Fibroblast of skin of right quadriceps (primary cell): Measurements from ENCODE around the gene PLEKHG3.

ENCODE experiments used
- DNase-seq: peaks from one replicate; pipeline ENCODE4 v3.0.0-alpha.2; 2013

PLEKHG3 gene

DNA sequence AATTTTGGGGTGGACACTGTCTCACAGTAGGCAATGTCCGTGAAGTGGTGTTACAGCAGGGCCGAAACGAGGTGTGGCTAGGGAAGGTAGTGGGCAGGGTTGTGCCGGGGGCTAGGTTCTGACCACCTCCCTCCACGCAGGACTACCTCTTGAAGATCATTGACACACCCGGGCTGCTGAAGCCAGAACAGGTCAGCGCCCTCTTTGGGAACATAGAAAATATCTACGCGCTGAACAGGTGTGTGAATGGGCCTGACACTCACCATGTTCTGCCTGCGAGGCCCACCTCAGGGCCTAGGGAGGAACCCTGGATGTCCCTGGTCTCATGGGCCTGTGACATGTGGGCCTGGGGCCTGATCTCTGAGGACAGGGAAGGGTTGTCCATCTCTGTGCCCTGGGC is 24.6 kb downstream of the PLEKHG3 start:
- no peak for DNase-seq

DNA sequence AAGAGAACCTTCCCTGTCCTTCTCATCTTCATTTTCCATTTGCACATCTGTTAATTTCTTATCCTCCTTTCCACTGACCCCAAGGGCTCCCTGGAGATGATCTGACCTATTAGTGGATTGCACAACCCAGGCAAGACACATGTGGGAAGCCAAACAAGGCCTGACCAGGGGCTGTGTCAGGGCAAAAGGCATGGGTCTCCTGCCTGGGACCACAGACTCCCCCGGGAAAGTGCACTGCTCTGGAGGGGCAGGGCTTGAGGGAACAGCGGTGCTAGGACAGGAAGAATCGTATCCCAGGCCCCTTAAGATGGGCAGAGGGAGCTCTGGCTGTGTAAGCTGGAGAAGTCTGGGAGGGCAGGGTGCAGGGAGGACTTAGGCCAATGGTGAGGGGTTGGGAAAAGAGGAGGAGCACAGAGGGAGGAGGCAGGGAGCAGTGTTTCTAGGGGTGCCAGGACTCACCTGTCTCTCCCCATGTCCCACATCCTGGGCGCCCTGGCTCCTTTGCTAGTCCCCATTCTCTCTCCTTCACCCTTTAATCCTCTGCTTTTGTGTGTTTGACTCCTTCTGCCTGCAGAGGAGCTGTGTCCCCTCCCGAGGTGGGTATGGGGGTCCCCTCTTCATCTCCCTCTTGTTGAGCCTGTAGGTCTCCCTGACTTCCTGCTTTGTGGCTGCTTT is 25.3 kb downstream of the PLEKHG3 start:
- no peak for DNase-seq

DNA sequence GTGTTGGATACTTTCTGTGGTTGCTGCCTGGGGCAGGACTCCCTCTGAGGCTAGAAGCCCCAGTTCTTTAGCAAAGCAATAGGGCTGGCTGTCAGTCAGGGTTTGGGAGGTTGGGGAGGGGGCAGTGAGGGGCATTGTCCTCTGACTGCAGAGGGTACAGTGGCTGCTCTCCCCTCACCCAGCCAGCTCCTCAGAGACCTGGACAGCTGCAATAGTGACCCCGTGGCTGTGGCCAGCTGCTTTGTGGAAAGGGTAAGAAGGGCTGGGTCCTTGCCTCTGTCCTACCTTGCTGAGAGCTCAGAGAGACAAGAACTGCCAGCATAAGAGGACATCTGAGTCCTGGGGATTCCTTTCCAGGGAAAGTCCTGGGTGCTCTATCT is 25.8 kb downstream of the PLEKHG3 start:
- no peak for DNase-seq

DNA sequence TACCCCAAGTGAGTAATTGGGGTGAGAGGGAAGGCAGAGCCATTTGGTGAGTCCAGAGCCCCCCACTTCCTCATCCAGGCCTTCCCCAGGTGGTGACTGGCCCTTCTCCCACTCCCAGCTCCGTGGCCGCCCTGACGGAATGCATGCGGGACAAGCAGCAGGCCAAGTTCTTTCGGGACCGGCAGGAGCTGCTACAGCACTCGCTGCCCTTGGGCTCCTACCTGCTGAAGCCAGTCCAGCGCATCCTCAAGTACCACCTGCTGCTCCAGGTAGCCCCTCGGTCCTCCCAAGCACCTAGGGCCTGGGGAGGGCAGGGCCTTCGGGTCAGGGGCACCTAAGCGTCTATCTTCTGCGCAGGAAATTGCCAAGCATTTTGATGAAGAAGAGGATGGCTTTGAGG is 26.5 kb downstream of the PLEKHG3 start:
- no peak for DNase-seq

DNA sequence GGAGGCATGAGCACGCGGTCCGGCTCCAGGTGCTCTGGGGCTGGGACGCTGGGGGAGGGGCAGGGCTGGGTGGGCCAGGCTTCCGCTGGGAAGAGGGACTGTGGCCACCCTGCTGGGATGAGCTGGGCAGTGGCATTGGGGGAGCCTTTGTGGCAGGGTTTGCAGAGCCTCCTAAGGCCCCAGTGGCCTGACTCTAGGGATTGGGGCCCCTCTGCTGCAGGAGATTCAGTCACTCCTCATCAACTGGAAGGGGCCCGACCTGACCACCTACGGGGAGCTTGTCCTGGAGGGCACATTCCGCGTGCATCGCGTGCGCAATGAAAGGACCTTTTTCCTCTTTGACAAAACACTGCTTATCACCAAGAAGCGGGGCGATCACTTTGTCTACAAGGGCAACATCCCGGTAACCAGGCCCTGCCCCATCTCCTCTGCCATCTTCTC is 26.9 kb downstream of the PLEKHG3 start:
- DNase-seq, result no peak

DNA sequence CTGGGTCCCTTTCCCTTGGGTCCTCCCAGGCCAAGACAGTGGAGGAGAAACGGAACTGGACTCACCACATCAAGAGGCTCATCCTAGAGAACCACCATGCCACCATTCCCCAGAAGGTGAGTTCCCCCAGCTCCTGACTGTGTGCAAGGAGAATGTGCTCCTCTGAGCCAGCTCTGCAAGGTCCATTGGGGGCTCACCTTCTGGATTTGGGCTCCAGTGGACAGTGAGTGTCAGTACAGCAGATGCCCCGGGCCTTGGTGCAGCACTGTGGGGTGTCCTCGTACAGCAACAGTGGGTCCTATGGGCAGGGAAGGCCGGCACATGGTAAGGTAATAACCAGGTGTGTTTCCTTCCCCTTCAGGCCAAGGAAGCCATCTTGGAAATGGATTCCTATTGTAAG is 27.8 kb downstream of the PLEKHG3 start:
- no peak for DNase-seq

DNA sequence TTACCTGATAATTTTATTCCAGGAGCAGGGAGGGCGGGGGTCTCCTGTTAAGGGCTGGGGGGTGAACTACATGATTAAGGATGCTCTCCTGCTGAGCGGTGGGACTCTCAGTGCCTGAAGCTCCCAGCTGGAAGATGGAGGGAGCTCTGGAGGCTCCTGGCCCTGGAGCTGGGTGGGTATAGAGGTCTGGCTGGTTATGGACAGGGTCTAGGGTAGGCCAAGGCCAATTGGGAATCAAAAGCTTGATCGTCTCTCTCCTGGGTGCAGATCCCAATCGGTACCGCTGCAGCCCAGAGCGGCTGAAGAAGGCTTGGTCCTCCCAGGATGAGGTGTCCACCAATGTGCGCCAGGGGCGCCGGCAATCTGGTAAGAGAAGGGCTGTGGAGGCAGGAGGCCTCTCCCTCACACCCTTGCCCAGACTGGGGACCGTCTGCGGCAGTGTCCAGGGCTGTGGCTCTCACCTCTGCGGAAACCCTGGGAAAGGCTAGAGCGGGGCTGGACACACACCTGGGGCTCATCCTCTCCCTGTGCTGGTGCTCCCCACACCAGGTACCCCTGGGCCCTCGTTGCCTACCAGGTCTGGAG is 28.4 kb downstream of the PLEKHG3 start:
- DNase-seq, result no peak

DNA sequence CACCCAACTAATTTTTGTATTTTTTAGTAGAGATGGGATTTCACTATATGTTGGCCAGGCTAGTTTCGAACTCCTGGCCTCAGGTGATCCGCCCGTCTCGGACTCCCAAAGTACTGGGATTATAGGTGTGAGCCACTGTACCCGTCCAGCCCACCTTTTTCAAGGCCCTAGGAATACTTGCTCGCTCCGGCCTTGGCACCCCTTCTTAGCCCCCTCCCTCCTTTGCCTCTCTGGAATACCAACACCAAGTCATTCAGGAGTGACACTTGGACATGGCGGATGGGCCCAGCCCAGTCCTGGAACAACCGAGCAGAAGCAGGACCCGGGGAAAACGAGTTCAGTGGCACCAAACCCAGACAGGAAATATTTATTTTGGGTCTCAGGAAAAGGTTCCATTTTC is 29.1 kb downstream of the PLEKHG3 start:
- no peak for DNase-seq

DNA sequence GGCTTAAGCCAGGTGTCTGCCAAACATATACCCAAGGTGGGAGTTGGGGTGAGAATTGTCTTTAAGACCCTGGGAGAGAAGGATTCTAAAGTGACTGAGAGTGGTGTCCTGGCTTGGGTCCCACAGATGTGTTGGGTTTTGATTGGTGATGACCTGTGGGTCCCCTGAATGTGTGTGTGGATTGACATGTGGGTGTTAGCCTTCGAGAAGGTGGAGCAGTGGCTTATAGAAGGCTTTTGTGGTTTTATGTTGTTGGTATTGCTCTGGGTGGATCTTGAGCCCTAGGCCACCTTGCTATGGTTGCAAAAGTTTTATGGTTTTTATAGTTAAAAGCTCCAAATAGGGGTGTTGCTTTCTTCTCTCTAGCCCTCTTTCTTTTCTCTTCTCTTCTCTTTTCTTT is 29.7 kb downstream of the PLEKHG3 start:
- DNase-seq, result no peak

DNA sequence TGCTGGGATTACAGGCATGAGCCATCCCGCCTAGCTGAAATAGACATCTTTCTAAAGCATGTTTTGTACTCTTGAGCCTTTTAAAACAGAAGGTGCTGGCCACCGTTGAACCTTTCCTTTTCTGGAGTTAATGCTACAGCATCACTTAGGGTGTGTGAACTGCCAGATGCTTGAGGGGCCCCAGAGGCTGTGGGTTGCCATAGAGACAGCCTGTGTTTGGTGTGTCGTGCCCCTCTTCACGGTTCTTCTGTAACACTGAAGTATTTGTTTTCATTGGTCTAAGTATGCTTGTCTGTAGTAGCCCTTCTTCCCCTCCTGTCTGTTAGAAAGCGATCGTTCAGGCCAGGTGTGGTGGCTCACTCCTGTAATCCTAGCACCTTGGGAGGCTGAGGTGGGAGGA is 30.8 kb downstream of the PLEKHG3 start:
- DNase-seq, result no peak

DNA sequence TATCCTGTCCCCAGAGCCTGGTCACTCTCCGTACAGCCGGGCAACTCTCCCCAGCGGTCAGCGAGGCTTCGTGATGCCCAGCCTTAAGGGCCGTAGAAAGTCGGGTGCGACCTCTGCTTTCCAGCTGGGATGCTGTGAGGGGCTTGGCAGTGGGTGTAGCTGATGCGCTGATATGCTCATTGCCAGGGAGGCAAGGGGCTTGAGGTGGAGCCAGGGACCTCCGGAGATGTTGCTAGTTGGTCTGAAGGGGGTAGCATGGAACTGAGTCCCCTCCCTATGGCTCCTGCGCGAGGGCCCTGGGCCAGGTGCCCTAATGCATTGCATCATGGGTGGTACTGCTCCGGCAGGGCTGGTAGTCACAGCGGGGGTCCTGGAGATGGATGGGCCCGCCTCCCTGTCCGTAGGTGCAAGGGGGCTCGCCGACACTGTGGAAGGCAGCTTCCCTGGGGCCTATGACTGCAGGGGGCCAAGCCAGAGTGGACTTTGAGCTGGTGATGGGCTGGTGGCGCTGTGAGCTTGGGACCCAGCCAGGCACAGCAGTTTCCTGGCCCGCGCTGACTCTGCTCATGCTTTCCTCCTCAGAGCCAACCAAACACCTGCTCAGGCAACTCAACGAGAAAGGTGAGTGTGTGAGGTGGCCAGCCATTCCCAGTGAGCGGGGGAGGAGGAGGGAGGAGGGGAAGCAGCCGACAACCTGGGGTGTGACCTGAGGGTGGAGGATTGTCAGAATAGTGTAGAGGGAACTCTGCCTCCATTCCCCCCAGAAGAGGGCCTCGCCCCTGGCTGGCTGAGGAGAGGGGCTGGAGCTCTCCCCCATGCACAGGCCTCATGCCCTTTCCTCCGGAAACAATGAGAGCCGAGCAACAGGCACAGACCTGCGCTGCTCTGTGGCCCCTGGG is 32.3 kb downstream of the PLEKHG3 start:
- no peak for DNase-seq

DNA sequence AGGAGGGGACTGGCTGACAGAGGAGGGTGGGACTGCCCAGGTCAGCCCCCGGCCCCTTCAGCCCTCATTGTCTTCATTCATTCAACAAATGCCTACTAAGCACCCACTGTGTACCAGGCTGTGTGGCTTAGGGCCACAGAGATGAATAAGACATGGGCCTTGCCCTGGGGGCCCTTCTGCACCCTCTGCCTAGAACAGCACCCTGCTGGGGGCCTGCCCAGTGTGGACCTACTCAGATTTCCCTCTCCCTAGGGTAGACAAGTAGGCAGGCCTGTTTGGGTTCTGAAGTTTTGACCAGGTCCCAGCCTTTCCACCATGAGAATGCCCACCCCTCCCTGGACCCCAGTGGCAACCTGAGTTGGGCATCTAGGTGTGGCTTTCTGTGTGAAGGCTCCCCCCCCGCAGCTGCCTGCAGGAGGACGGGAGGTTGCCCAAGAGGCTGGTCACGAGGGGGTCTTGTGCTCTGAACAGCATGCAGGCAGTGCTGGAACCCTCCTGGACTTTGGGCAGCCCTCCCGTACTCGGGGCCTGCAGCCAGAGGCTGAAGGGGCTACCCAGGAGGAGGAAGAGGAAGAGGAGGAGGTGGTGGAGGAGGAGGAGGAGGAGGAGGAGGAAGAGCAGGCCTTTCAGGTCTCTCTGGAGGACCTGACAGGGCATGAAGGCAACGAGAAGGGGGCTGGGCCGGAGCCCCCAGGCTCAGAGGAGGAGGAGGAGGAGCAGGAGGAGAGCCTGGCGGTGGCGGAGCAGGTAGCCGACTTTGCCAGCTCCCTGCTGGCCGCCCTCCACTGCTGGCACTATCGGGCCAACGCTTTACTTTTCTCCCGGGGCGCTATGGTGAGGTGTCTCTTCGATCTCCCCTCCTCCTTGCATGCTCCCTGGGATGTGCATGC is 33.4 kb downstream of the PLEKHG3 start:
- DNase-seq, result no peak

DNA sequence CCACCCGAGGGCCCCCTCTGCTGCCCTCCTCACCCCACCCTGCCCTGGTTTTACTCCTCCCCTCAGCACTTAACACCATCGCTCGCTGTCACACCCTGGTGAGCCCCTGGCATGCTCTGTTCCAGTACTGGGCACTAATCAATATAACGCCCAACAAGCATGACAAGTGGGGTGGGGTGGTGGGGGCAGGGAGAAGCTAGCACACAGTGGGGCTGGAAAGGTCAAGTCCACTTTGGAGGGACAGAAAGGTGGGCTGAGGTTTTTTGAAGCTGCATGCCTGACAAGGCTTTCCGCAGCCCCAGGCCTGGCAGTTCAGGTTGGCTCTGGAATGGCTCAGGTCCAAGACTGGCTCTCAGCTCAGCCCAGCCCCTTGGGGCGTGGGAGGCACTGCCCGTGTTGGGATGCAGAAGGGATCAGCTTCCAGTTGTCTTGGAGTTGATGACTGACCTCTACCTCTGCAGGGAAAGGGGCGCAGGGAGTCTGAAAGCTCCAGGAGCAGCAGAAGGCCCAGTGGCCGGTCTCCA is 34.1 kb downstream of the PLEKHG3 start:
- no peak for DNase-seq

DNA sequence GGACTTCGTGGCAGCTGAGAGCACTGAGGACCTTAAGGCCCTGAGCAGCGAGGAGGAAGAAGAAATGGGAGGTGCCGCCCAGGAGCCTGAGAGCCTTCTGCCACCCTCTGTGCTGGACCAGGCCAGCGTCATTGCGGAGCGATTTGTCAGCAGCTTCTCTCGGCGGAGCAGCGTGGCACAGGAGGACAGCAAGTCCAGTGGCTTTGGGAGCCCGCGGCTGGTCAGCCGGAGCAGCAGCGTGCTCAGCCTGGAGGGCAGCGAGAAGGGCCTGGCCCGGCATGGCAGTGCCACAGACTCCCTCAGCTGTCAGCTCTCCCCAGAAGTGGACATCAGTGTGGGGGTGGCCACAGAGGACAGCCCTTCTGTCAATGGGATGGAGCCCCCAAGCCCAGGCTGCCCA is 37.0 kb downstream of the PLEKHG3 start:
- no peak for DNase-seq

DNA sequence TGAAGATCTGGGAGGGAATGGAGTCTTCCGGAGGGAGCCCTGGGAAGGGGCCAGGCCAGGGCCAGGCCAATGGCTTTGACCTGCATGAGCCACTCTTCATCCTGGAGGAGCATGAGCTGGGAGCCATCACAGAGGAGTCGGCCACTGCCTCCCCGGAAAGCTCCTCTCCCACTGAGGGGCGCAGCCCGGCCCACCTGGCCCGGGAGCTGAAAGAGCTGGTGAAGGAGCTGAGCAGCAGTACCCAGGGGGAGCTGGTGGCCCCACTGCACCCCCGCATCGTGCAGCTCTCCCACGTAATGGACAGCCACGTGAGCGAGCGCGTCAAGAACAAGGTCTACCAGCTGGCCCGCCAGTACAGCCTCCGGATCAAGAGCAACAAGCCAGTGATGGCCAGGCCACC is 37.7 kb downstream of the PLEKHG3 start:
- DNase-seq, result no peak

DNA sequence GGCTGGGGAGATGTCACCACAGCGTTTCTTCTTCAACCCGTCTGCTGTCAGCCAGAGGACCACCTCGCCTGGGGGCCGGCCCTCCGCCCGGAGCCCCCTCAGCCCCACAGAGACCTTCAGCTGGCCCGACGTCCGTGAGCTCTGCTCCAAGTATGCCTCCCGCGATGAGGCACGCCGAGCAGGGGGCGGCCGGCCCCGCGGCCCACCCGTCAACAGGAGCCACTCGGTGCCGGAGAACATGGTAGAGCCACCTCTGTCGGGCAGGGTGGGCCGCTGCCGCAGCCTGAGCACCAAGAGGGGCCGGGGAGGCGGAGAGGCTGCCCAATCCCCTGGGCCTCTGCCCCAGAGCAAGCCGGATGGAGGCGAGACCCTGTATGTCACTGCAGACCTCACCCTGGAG is 38.8 kb downstream of the PLEKHG3 start:
- no peak for DNase-seq

DNA sequence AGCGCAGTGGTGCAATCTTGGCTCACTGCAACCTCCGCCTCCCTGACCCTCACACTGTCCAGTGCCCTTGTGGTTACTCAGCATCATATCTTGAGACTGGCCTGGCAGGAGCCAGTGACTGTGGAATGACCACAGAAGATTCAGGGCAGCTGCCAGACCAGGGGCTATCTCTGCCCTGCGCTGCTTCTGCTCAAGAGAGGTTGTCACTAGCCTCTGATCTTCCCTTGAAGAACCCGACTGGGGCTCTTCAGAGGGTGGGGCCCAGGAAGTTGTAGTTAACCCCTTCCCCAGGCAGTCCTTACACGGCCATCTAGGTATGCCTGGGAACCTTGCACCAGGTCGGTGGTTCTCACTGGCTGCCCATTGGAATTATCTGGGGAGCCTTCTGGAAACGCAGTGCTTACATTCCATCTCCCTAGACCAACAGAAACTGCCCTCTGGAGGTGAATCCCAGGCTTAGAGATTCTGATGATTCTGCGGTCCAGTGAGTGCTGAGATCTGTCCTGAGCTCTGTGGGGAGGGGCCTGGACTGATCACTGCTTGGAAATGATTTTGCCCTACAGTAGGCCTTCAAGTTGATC is 41.4 kb downstream of the PLEKHG3 start:
- no peak for DNase-seq

DNA sequence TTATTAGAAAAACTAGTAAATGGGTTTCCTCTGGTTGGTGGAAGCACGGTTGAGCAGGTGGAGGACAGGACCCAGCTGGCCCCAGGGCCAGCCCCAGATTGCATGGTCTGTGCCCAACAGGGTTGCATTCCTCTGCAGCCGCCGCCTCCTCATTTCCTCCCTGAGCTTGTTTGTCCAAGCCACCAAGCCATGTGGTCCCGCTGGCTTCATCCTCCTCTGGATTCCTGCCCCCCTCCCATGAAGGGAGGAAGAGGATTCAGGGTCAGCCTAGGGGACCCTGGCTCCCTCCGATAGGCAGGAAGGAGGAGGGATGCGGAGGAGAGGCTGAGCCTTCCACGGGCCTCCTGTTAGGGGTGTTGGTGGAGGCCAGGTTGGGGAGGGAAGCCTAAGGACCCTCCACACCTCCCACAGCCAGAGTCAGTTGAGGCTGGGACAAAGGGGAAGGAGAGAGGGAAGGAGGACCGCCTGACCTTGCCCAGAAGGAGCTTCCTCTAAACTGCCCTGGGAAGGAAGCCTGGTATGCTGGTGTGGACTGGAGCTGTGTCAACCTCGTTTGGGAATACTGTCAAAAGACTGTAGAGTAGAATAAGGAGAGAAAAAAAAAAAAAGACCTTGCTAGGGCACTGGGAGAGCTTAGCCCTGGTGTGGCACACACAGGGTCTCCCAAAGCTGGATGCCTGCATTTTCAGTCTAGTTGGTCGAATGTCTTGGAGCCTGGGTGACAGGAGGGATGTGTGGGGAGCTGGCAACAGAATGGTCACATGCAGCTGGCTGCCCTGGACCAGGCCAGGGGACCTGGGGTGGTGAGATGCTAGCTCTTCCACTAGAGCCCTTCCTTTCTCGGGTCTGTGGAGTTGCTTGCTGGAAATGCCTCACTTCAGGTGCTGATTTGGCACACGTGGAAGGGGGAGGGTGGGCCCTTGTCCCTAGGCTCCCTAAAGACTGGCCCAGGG is 42.4 kb downstream of the PLEKHG3 start:
- no peak for DNase-seq

DNA sequence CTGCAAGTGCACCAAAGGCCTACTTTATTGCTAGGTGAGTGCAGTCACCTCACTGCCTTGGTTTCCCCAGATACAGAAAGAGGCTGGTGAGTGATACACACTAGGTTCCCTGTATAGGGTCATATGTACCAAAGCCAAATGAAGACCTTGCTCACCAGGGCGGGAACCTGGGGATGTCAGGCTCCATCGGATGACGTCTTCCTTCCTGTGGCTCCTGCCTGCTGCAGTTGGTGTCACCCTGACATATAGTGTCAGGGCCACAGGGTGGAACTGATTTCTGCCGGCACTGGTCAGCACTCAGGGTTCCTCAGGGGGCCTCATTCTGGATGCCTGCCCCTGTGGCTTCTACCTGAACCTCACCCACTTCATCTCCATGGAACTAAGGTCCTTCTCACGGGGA is 43.1 kb downstream of the PLEKHG3 start:
- DNase-seq, result no peak

DNA sequence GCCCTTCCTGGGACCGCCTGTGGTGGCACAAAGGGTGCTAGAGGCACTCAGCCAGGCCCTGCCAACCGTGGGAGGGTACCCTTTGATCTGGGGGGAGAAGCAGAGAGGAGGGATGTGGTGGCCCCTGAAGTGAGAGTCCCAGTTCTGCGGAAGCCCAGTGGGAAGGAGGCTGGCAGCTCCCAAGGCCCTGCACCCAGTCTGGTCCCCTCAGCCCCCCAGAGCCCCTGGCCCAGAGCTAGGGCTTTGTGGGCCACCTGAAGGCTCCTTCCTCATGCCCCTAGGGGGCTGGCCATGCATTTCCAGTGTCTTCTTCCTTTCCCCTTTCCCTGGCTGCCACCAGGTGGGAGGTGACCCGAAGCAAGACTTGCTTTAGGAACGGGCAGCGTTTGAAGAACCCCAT is 44.3 kb downstream of the PLEKHG3 start:
- no peak for DNase-seq

DNA sequence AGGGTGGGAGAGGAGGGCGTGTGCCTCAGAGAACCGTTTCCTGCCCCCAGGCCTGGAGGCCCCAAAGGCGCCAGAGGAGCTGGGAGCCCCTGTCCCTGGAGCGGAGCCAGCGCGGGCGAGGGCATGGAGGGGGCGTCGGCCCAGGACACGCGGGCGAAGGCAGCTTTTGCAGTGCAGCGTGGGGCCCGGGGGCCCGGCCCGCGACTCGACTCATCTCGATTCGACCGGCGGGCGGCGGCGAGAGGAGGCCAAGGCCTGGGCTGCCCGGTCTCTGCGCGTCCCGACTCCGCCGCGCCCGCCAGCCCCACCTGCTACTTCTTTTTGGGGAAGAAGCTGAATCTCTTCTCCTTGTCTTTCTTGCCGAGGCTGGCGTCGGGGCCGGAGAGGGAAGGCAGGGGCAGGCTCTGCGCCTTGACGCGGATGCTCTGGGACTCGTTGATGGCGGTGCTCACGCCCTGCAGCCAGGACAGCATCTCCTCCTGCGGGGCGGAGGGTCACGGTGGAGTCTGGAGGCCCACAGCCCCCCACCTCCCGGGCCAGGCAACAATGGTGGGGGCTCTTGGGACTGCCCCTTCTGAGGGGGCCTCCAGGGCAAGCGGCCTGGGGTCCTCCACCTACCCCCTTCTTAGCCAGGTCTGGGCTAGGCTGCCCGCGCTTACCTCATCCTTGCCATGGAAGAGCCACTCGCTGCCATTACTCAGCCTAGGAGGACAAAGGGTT is 44.9 kb downstream of the PLEKHG3 start:
- DNase-seq, result no peak
